Mucosa of gallbladder (tissue), 1 donor: Measurements from ENCODE around the gene ZNF587. TPM values are rescaled to one million over a fixed set of nuclear protein-coding genes. Genes with fewer than 3 reads are reported as not detected.
"Not testable (repeated sequence)": the region's sequence is repeated elsewhere in the genome, so short reads cannot be mapped to it uniquely, and the experiment has no call there.

Source experiments
- DNase-seq: peaks from one replicate; pipeline ENCODE4 v3.0.0-alpha.2; 2020; ENCODE audit warnings: low spot score
- total RNA-seq: library from RNA; stranded (reverse); gene quantifications from one replicate; pipeline ENCODE4 v1.2.1, GENCODE V29; 2021
- donor health status: DM: no; HTN: no; CAD: no.

The ZNF587 gene
- total RNA-seq, 1 donor from 2014 or later: 60.0 TPM

DNA sequence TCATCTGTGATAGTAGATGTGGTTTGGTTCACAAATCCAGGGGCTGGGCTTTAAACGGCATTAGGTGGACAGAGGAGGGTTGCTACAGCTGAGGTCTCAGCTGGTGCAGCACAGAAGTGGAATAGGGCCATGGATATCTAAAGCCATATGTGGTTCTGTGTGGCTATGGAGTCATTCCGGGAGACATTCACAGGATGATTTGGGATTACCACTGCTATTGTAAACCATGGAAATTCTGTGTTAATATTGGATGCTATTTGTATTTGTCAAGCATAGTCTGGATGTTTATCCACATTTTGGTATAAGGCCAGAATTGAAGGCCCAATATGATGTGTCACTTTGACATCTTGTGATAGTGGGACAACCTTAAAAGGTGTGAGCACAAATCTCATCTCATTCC lies 26.5 kb upstream of the ZNF587 start:
- DNase-seq: not testable (repeated sequence)

DNA sequence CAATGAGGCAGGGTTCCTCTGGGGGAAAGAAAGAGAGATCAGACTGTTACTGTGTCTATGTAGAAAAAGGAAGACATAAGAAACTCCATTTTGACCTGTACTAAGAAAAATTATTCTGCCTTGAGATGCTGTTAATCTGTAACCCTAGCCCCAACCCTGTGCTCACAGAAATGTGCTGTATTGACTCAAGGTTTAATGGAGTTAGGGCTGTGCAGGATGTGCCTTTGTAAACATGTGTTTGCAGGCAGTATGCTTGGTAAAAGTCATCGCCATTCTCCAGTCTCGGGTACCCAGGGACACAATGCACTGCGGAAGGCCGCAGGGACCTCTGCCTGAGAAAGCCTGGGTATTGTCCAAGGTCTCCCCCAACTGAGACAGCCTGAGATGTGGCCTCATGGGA lies 26.1 kb upstream of the ZNF587 start:
- DNase-seq: not testable (repeated sequence)

DNA sequence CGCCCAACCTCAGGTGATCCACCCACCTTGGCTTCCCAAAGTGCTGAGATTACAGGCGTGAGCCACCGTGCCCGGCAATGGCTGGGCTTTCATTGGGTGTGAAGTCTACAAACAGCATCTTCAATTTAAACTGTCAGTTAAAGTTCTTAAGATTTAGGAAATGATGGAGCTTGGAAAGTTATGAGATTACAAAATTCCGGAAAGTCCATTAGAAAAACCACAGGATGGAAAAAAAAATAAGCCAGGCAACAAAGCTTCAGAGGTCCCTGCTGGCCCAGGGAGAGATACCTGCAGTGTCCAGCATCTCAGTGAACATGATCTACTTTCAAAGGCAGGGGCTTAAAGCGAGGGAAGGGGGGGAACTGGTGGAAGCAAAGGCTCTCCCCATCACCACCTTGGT lies 24.1 kb upstream of the ZNF587 start:
- DNase-seq: no peak

DNA sequence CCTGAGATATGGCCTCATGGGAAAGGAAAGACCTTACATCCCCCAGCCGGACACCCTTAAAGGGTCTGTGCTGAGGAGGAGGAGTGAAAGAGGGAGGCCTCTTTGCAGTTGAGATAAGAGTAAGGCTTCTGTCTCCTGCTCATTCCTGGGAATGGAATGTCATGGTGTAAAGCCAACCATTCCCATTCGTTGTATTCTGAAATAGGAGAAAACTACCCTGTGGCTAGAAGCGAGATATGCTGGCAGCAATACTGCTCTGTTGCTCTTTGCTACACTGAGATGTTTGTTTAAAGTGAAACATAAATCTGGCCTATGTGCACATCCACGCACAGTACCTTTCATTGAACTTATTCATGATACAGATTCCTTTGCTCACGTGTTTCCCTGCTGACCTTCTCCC lies 20.3 kb upstream of the ZNF587 start:
- DNase-seq: no peak

DNA sequence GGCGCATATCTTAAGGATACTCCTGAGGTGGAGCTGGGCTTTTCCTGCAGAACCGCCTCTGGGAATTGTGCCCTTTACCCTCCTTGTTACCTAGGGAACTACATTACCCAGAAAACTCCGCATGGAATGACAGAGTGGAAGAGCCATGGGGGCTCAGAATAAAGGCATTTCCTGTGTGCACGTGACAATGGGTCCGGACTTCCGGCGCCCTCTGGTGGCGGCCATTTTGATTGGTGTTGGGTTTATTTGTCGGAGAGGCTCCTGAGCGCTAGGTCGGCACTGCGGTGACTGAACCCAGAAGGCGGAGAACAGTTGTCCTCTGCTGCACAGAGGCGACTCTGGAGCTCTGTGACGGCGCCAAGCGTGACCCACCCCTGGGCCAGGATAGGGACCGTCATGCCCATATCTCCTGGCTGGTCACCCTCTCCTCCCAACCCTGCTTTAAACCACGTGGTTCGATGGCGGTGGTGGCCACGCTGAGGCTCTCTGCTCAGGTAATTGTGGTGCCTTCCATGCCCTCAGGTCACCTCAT lies 19.5 kb upstream of the ZNF587 start, which contains the start of gene ZNF587B:
Gene ZNF587B, plus strand, starts transcription at position 229 of the 532 bp plus-strand sequence. Its CDS starts 230 bp downstream, at position 459.
- peak; percentile 76 for DNase-seq

DNA sequence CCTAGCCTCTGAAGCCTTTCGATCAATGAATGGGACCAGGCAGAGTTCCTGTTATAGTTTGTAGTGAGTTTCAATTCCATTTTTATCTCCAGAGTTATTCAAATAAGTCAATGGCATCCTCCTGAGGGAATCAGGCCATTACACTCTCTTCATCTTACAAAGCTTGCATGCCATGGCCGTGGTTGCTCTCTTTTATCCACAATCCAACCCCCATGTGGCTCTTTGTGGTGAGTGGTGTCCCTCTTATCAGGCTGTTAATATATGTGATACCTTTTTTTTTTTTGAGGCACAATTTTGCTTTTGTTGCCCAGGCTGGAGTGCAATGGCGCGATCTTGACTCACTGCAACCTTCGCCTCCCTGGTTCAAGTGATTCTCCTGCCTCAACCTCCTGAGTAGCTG lies 12.7 kb upstream of the ZNF587 start:
- not testable (repeated sequence) for DNase-seq

DNA sequence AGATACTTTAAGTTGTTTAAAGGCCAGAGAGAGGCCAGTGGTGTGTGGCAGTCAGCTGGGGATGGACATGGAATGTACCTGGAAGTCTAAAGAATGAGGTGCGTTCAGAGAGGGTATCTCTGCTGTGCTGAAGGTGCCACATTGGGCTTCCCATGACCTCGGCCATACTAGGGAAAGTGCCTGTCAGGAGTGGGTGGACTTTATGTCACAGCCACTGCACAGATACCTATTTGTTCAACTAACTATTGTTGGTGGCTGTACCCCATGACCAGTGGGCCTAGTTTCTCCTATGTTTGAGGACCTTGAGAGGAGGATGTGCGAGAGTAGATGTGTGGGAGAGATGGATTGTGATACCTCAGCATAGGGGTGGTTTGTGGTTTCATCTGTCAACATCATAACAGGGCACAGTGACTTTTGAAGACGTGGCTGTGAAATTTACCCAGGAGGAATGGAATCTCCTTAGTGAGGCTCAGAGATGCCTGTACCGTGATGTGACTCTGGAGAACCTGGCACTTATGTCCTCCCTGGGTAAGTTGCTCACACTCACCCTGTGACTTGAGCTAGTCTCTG lies 11.0 kb upstream of the ZNF587 start:
- not testable (repeated sequence) for DNase-seq

DNA sequence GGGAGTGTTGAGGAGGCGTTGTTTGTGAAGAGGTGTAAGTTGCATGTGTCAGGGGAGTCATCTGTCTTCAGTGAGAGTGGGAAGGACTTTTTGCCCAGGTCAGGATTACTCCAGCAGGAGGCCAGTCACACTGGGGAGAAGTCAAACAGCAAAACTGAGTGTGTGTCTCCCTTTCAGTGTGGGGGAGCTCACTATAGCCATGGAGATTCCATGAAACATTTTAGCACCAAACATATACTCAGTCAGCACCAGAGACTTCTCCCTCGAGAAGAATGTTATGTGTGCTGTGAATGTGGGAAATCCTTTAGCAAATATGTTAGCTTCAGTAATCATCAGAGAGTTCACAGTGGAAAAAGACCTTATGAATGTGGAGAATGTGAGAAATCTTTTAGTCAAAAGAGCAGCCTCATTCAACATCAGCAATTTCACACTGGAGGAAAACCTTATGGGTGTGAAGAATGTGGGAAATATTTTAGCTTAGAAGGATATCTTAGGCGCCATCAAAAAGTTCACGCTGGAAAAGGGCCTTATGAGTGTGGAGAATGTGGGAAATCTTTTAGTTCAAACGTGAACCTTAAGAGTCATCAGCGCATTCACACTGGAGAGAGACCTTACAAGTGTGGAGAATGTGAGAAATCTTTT lies 8.4 kb upstream of the ZNF587 start:
- DNase-seq: no peak

DNA sequence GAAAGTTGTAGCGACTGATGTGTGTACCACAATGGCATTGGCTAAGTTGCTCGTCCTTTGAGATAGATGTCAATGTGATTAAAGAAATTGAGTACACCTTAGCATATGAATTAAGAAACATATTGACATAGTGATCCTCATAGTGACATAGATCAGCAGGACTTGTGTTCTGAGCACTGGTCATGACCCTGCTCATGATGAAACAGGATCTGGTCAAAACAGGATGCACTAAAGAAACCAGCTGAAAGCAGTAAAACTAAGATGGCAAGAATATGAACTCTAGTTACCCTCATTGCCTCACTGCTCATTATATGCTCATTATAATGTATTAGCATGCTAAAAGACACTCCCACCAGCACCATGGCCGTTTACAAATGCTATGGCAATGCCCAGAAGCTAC lies 2.5 kb upstream of the ZNF587 start:
- not testable (repeated sequence) for DNase-seq

DNA sequence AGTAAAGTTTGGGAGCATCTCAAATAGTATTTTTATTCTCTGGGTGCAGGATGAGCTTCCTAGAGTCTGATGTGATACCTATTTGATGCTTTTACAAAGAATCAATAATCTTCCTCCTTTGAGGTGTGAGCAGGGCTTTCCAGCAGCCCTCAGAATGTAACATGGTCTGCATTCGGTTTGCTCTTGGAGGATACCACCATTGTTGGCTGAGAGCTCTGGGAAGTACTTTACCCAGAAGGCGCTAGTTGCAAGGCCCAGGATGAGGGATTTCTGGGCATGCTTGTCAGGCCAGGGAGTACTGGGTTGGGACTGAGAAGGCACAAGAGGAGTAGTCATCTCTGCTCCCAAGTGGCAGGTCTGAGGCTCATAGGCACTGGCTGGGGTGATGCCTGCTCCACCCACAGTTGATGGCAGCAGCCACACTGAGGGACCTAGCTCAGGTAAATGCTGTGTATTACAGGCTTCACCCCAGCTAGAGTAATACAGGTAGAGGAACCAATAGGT lies 445 bp upstream of the ZNF587 start:
- not testable (repeated sequence) for DNase-seq

DNA sequence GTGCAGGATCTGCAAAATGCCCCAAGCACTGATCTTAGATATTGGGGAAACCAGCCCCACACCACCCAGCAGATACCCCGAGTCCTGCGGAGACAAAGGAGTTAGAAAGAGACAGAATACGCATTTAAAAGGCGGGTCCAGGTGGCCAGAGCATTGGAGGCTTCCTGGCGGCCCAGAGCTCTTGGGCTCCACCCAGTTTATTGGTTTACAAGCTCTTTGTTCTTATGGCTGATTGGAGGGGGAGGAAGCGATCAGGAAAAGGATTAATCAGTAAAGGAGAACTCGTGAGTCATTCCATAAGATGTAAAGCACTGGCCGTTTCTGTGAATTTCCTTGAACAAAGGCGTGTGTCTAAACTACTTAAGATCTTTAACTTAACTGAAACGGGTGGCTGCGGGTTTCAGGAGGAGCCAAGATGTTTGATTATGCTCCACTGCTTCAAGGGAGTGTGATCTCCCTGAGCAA lies 926 bp downstream of the ZNF587 start:
- DNase-seq: peak; percentile 70

DNA sequence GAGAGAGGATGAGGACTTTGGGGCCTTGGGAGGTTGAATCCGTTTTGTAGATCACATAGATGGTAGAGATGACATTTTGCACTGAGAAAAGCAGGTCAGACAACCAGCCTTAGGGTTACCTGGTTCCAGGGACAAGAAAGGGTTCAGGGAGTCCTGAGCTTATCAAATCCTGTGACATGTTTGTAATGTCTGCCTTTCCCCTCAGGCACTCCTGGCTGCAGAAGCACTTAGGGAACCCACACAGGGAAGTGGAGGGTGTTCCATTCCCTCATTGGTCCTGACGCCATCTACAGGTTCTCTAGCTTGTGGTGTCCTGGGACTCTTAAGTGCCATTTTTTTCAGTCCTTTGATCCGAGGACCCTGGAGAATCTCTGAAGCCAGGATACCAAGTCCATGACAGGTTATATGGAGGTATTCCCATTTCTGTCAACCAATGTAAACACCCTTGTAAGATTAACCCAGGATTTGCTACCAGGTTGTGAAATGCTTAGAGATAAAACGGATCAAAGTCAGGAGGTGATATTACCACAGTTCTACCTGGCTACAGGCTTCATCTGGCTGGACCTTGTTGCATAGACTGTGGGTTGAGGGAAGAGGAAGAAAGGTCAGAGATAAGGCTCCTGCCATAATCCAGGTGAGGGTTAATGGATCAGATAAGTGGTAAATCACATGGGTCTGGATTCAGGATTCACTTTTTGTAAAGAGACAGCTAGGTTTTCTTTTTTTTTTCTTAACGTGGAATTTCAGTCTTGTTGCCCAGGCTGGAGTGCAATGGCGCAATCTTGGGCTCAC lies 2.3 kb downstream of the ZNF587 start:
- not testable (repeated sequence) for DNase-seq

DNA sequence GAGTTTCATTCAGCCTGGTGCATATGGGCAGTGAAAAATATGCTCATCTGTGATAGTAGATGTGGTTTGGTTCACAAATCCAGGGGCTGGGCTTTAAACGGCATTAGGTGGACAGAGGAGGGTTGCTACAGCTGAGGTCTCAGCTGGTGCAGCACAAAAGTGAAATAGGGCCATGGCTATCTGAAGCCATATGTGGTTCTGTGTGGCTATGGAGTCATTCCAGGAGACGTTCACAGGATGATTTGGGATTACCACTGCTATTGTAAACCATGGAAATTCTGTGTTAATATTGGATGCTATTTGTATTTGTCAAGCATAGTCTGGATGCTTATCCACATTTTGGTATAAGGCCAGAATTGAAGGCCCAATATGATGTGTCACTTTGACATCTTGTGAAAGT lies 4.5 kb downstream of the ZNF587 start:
- DNase-seq: not testable (repeated sequence)

DNA sequence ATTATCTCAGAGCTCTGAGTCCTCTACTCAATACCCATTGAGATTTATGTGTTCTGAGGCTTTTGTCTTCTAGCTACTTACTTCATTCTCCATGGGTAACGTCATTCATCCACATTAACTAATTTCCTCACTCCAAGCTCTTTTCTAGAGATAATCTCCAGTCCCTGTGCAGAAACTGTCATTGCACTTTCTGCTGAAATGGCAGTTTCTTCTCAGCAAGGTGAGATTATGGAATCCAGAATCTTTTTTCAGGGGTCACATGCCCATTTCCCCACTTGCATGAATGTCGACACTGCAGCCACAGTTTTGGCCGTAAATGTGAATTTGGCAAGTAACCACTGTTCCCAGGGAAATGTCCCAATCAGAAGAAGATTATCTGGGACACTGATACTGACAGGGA lies 12.7 kb downstream of the ZNF587 start:
- not testable (repeated sequence) for DNase-seq

DNA sequence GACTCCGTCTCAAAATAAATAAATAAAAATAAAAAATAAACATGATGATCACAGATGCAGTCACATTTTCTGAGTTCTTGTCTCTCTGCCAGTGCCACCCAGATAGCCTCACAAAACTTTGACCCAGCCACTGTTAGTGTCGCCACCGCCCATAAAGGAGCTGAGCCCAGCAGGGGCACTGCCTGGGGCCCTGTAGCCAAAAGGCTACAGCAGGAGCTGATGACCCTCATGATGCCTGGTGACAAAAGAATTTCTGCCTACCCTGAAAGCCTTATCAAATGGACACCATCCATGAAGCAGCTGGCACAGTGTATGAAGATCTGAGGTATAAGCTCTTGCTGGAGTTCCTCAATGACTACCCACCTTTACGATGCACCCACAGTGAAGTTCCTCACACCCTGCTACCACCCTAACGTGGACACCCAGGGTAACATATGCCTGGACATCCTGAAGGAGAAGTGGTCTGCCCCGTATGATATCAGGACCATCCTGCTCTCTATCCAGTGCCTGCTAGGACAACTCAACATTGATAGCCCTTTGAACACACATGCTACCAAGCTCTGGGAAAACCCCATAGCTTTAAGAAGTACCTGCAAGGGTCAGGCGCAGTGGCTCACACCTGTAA lies 18.3 kb downstream of the ZNF587 start:
- no peak for DNase-seq

DNA sequence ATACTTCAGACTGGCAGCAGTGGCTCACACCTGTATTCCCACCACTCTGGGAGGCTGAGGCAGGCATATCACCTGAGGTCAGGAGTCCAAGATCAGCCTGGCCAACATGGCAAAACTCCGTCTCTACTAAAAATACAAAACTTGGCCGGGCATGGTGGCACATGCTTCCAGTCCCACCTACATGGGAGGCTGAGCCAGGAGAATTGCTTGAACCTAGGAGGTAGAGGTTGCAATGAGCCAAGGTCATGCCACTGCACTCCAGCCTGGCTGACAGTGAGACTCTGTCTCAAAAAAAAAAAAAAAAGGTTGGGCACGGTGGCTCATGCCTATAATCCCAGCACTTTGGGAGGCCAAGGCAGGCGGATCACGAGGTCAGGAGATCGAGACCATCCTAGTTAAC lies 20.0 kb downstream of the ZNF587 start:
- not testable (repeated sequence) for DNase-seq

DNA sequence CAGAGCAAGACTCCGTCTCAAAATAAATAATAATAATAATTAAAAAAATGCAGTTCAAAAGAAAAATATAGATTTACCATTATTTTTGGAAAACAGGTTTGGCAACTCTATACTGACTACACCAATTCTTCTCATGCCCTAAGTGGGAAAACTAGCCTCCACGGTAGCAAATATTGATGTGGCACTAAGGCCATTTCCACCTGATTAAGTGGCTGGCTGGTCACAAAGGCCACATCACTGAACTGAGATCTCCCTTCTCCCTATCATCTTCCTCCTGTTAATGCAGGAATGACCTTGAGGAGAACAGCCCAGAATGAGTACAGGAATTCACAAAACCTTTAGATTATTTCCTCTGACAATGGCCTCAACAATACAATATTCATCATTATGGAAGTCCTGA lies 20.6 kb downstream of the ZNF587 start:
- DNase-seq: no peak

DNA sequence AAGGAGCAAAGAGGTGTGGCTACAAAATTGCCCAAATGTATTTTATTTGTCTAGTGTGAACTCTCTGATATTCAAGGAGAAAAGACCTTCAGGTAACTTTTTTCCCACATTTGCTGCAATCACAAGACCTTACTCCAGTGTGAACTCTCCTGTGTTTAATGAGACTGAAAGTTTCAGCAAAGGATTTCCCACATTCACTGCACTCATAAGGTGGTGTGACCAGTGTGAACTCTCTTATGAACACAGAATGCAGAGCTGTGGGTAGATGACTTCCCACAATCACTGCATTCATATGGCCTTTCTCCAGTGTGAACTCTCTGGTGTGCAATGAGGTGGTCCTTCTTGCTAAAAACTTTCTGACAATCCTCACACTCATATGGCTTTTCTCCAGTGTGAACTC lies 22.8 kb downstream of the ZNF587 start:
- no peak for DNase-seq

DNA sequence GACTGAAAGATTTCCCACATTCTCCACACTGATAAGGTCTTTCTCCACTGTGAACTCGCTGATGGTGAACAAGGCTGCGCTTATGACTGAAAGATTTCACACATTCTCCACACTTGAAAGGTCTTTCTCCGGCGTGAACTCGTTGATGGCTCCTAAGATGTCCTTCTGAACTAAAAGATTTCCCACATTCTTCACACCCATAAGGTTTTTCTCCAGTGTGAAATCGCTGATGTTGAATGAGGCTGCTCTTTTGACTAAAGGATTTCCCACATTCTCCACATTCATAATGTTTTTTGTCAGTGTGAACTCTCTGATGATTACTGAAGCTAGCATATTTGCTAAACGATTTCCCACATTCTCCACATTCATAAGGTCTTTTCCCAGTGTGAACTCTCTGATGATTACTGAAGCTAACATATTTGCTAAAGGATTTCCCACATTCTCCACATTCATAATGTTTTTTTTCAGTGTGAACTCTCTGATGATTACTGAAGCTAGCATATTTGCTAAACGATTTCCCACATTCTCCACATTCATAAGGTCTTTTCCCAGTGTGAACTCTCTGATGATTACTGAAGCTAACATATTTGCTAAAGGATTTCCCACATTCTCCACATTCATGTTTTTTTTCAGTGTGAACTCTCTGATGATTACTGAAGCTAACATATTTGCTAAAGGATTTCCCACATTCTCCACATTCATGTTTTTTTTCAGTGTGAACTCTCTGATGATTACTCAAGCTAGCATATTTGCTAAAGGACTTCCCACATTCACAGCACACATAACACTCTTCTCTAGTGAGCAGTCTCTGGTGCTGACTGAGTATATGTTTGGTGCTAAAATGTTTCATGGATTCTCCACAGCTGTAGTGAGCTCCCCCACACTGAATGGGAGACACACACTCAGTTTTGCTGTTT lies 24.5 kb downstream of the ZNF587 start:
- DNase-seq: not testable (repeated sequence)

DNA sequence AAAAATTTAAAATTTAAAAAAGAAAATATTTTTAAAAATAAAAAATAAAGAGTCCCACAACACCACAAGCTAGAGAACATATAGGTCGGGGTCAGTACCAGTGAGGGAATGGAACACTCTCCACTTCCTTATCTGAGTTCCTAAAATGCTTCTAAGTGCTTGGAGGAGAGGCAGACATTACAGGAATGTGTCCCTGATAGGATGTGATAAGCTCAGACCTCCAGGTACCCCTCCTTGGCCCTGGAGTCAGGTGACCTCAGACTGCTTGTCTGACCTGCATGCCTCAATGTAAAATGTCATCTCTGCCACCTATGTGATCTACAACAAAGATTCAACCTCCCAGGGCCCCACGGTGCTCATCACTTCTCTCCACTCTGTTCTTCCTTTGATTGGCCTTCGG lies 36.4 kb downstream of the ZNF587 start:
- DNase-seq: no peak
